Glutamatergic neuron (in vitro differentiated cells): ENCODE results near the gene RPL34. TPM values are rescaled to one million over a fixed set of nuclear protein-coding genes. Genes with fewer than 3 reads are reported as not detected.

Experiments
- DNase-seq: peaks from one replicate; pipeline ENCODE4 v3.0.0; 2022
- H3K27ac Mint-ChIP-seq: one replicate; pipeline ENCODE4 v1.8.0; 2020; ENCODE audit warnings: mild to moderate bottlenecking, mixed read lengths, inconsistent platforms; ENCODE audit not compliant: unreplicated experiment
- H3K27me3 Mint-ChIP-seq: one replicate; pipeline ENCODE4 v1.8.0; 2020; ENCODE audit warnings: mild to moderate bottlenecking, moderate library complexity, mixed read lengths, inconsistent platforms; ENCODE audit not compliant: unreplicated experiment
- H3K36me3 Mint-ChIP-seq: one replicate; pipeline ENCODE4 v1.8.0; 2020; ENCODE audit warnings: mild to moderate bottlenecking, mixed read lengths, inconsistent platforms; ENCODE audit not compliant: unreplicated experiment
- H3K4me1 Mint-ChIP-seq: one replicate; pipeline ENCODE4 v1.8.0; 2020; ENCODE audit warnings: mild to moderate bottlenecking, low read depth, mixed read lengths, inconsistent platforms; ENCODE audit not compliant: unreplicated experiment
- H3K4me3 Mint-ChIP-seq: one replicate; pipeline ENCODE4 v1.8.0; 2020; ENCODE audit warnings: mild to moderate bottlenecking, mixed read lengths, inconsistent platforms; ENCODE audit not compliant: unreplicated experiment
- H3K9me3 Mint-ChIP-seq: one replicate; pipeline ENCODE4 v1.8.0; 2020; ENCODE audit warnings: mild to moderate bottlenecking, moderate library complexity, mixed read lengths, inconsistent platforms; ENCODE audit not compliant: unreplicated experiment
- CTCF ChIP-seq: fragments of 200-600 bp; sonication (generic); IDR thresholded peaks from one replicate; pipeline ENCODE4 v1.5.0; 2021; ENCODE audit not compliant: partially characterized antibody, unreplicated experiment
- total RNA-seq: library from RNA; stranded (reverse); fragmentation: NEBNext Ultra II Directional; extraction: Animal tissue kit (Norgen Biotek cat#: 25700); gene quantifications from one replicate; pipeline ENCODE4 v1.2.1, GENCODE V29; 2021; ENCODE audit not compliant: unreplicated experiment

RPL34 gene
- total RNA-seq, 1 donor from 2014 or later, result 724 TPM

GRCh38 chr4:108622828-108623227, 2.5 kb downstream of the RPL34 start:
- H3K4me1 Mint-ChIP-seq, result peaks cover 6% of the 10 kb centered on the region
- no peaks in the 10 kb centered on the region for H3K27me3 Mint-ChIP-seq
- no peaks in the 10 kb centered on the region for H3K36me3 Mint-ChIP-seq

GRCh38 chr4:108624263-108625056, 4.1 kb downstream of the RPL34 start:
- Mint-ChIP-seq H3K36me3 (no peaks in the 10 kb centered on the region), H3K27me3 (no peaks in the 10 kb centered on the region), H3K4me3 (no peak overlapping the region), H3K4me1 (peaks cover 6% of the 10 kb centered on the region), H3K9me3 (peaks cover 4% of the 10 kb centered on the region), H3K27ac (no peak overlapping the region)
- no peak for DNase-seq
- no peak for TF ChIP-seq CTCF

More at GRCh38 chr4:108622828-108623227, 2.5 kb downstream of the RPL34 start:
- Mint-ChIP-seq H3K27ac (peak overlapping the region; percentile 11), H3K4me3 (peak overlapping the region; percentile 3), H3K9me3 (peaks cover 6% of the 10 kb centered on the region)
- TF ChIP-seq CTCF, result no peak
- no peak for DNase-seq

- Mint-ChIP-seq H3K9me3 (peaks cover 1% of the 10 kb centered on the region), H3K4me3 (no peak overlapping the region), H3K27ac (no peak overlapping the region), H3K27me3 (no peaks in the 10 kb centered on the region), H3K4me1 (peaks cover 4% of the 10 kb centered on the region), H3K36me3 (no peaks in the 10 kb centered on the region)
- no peak for DNase-seq
- TF ChIP-seq CTCF, result no peak
Observed at GRCh38 chr4:108626056-108626455, 5.7 kb downstream of the RPL34 start.

- no peaks in the 10 kb centered on the region for H3K27me3 Mint-ChIP-seq
- H3K36me3 Mint-ChIP-seq, result no peaks in the 10 kb centered on the region
Observed at GRCh38 chr4:108628411-108628810, 8.0 kb downstream of the RPL34 start.

More at GRCh38 chr4:108628411-108628810, 8.0 kb downstream of the RPL34 start:
- no peak overlapping the region for H3K27ac Mint-ChIP-seq
- no peak for TF ChIP-seq CTCF
- no peak for DNase-seq
- no peaks in the 10 kb centered on the region for H3K4me1 Mint-ChIP-seq
- no peak overlapping the region for H3K4me3 Mint-ChIP-seq
- H3K9me3 Mint-ChIP-seq, result no peaks in the 10 kb centered on the region
